NCI-H1105 treated with DMSO at 0.1 percent for 48 hours (cell line): ENCODE results near the gene ID3.

Source experiments
- DNase-seq: peaks from one replicate; lab custom pipeline; 2025; lab: John Stamatoyannopoulos, UW

The ID3 gene

DNA sequence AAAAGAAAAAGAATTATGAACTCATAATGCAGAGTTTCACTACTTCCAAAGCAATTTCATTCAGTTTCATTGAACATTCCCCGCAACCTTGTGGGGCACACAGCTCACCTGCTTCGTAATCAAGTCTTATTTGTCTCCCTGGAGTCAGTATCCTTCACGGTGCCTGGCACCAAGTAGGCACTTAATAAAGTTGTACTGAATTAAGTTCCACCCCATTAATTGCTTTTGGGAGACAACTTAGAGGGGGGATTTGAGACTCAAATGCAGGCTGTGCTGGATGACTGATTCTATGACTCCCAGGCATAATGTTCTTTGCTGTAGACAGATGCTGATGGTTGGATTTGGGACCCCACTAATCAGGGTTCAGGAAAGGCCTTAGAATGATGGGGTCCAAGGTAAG, 6.5 kb upstream of the ID3 start:
- no peak for DNase-seq

DNA sequence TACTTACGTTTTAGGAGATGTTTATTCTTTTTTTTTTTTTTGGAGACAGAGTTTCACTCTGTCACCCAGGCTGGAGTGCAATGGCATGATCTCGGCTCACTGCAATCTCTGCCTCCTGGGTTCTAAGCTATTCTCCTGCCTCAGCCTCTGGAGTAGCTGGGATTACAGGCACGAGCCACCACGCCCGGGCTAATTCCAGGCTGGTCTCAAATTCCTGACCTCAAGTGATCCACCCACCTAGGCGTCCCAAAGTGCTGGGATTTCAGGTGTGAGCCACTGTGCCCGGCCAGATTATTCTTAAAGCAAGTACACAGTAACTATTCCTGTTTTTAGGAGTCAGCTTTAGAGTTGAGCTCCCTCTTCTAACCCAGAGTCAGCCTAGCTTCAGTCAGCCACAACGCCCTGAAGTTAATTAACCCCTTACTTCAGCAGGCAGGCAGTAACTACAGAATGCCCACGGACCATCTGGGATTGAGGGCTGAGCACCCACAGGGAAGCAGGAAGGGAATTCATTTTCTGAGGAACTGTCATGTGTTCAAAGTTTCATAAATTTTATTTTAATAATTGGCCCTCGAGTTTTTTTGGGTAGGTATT, 5.3 kb upstream of the ID3 start:
- DNase-seq, result no peak

DNA sequence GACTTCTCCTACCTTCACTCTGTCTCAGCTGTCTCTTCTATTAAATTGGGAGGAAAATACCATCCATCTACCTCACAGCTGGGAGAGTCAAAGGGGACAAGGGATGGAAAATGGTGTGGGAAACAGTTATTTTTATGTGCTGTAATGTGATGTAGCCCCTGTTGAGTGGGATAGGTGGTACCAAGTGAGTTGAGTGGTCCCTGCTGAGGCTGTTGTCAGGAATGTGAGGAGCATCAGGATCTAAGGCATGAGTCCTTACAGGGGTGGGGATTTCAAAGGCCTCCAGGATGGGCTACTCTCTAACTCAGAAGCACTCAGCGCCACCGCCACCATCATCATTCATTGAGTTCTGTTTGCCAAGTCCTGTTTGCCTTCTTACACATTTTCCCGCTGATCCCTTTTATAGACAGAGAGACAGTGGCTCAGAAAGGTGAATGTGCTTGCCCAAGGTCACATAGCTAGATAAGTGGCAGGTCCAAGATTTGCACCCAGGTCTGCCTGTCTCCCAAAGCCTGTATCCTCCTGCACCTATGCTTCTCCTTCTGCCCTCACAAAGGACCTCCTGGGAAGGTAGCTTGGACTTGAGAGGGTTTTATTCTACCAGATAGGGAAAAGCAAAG, 4.6 kb upstream of the ID3 start:
- no peak for DNase-seq

DNA sequence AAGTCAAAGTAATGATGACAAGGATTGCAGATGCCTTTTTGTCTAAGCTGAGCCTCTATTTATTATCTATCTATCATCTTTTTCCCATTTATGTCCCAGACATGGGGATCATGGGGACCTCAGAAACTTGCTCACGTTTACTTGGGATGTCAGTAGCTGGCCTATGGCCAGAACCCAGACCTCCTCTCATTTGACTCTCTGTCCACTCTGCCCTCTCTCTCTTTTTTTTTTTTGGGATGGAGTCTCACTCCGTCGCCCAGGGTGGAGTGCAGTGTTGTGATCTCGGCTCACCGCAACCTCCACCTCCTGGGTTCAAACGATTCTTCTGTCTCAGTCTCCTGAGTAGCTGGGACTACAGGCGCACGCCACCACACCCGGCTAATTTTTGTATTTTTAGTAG, 3.7 kb upstream of the ID3 start:
- no peak for DNase-seq

DNA sequence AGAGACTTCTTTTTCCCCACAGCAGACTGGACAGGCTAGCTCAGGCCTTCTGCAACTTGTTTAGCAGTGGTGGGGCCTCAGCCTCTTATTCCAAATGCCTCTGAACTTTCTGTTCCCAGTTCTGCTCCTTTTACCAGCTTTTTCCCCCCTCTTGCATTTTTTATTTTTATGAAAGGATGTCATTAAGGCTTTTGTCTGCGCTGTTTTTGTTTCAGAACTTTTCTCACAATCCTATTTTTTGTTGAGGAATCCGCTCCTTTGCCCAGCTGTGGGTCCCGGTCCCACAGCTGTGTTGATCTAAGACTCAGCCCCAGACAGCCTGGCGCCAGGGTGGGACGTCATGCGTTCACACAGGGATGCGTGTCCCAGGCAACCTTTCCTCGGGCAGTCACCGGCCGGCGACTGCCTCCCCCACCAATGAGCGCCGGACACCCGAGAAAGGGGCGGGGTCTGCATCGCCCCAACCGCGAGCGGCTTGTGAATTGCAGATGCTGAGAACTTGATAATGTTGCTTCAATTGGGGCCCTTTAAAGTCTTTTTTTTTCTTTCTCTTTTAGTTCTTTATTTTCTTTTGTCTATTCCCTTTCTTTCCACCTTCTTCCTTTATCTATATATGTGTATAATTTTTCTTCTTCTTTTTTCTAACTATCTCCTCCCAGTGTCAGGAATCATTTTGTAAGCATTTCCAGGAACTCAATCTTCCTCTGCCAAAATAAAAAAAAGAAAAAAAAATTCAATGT, 3.0 kb upstream of the ID3 start:
- DNase-seq, result peak; percentile 98

DNA sequence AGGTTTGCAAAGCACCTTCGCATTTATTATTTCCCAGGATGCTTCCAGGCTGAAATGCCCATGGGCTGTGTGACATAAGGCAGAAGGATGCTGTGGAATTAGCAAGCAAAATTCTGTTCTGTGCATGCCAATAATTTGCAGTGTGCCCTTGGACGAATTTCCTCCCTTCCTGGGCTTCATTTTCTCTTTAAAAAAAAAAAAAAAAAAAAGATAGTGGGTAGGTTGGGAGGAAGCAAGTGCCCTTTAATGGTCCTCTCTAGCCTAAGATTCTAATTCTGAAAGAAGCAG, 2.5 kb upstream of the ID3 start:
- no peak for DNase-seq

DNA sequence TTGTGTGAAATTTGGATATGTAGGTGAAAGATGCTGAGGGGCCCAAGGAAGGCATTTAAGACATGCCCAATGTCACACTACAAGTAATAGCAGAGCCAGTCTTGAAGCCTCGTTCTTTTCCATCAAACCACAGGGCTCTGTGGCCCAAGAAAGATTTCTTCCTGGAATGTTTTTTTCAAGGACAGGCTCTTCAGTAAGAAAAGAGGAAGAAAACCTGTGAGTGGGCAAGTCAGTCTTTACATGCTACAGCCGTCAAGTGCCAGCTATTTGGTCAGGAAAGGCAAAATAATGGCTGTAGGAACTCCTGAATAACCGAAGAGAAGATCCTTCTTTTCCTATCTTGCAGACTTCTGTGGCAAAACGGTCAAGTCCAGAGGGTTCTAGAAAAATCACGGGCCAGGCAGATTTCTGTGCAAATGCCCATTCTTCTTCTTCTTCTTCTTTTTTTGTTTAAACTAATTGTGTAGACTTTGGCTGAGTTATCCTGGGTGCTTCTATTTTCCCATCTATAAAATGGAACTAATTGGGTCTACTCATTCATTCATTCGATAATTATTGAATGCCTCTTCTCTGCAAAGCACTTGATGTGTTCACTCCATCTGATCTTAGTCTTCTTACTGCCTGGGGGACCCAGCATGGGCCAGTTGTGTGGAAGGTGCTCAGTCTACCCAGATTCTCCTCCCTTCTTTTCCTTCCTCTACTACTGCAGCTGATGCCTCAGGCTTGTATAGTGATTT, 1.9 kb upstream of the ID3 start:
- DNase-seq, result no peak

DNA sequence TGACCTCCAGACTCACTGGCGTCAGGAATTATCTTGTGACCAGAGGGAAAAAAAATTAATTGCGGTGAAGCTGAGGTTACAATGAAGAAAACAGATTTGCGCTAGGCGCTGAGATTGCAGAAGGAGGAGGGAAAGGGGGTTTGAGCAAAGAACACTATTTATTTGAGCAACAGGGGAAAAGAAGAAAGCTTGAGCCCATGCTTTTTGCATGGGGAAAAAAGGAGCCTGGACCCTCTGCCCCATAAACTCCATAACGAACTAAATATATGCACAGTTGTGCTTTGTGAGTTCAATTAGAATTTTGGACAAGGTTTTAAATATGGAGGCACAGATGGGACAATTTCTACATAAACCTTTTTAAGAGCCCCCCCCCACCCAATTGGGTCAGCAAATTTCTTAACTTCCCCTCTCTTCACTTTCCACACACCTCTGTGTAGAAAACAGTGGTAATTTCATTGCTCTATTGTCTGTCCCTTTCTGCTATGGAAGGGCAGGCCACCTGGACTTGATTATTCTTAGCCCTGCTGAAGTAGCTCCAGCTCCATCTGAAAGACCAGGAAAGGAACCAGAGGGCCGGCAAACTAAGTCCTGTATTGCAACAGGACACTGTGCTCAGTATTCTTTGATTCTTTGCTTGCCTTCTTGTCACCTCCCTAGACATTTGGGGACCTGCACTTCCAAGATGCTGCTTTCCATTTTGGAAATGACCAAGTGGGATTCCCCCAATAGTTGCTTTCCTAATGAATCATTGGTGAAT, 862 bp upstream of the ID3 start:
- peak; percentile 50 for DNase-seq

DNA sequence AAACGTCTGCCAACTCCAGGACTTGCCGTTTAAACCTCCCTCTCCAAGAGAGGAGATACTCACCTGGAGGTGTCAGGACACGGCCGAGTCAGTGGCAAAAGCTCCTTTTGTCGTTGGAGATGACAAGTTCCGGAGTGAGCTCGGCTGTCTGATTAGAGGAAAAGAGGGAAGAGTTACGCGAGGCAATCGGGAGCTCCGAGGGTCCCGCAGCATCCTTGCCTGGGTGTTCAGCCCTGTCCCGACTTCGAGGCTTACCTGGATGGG, 497 bp downstream of the ID3 start:
- DNase-seq, result no peak

DNA sequence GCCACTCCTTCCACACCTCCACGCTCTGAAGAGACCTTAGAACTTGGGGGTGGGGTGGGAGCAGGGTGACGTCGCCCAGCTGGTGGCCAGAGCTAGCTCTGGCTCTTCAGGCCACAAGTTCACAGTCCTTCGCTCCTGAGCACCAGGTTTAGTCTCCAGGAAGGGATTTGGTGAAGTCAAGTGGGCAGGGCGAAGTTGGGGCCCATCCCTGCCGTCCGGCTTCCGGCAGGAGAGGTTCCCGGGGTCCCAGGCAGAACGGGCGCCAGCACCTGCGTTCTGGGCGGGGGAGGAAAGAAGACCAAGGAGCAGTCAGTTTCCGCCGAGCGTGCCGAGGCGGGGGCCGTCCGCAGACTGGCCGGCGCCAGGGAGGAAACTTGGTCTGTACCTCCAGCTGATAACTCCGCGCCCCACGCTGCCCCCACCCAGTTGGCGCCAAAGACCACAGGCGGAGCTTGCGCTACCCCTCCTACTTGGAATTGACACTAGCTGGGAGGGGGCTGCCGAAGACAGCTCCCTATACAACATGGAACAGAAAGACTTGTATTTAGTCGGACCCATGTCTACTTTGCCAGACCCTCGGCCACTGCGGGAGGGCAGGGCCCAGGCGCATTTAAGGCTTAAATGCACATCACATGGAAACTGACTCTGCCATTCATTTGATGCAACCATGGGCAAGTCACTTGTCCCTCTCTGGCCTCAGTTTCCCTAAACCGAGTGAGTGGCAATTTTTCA, 995 bp downstream of the ID3 start:
- DNase-seq, result peak; percentile 76

DNA sequence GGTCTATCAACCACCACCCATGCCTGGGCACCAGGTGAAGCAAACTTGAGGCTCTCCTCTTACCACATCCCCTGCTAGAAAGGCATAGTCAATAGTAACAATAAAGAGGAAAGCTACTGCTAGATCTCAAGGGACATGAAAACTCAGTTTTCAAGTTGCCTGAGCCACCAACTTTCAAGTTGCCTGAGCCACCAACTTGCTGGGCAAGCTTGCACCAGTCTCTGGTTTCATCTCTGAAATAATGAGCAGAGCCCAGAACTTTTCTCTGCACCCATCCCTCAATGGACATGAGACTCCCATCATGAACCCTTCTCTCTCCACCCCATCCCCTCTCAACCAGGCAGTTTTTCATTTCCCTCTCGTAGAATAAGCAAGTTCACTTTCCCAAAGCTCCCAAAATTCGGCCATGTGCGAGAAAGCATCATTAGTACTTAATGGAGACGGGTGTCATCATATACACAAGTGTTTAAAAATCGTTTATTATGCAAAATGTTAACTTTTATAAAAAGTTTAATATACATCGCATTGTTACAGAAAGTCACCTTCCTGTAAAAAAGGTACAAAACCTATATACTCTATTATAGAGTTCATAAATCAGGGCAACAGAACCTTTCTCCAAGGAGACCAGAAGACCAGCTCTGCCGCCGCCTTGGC, 1.7 kb downstream of the ID3 start:
- no peak for DNase-seq

DNA sequence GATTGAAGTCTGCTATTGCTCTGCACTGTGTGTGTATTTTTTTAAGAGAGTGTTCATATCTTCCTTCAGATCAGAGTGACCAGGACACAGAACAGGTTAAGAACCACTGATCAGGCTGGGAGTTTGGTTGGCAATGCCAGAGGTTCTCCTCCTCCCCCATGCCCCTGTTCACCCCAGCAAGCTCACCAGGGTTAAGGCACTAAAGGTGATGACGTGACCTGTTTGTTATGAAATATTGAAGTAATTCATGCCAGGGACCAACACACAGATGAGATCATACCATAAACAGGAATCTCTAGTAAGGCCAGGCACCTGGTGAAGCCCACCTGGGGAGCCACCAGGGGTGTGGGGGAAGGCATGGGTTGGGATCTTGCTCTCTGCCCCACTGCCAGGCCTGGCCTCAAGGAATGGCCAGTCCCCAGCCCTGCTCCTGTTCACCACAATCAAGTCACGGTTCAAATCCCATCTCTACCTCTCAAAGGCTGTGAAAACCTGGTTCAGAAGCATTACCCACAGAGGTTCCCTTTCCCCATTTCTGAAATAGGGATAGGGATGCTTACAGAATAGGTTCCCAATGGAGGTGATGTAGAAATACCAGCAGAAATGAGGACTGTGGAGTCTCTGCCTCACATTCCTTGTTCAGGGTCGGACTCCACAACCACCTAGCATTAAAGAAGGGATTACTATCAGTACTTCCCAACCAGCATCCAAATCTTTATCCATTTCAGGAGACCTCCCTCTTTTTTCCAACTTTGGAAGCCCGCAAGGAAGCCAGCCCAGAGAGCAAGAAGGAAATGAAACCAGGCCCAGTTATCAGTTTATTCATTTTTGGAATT, 2.4 kb downstream of the ID3 start:
- DNase-seq, result peak; percentile 55

DNA sequence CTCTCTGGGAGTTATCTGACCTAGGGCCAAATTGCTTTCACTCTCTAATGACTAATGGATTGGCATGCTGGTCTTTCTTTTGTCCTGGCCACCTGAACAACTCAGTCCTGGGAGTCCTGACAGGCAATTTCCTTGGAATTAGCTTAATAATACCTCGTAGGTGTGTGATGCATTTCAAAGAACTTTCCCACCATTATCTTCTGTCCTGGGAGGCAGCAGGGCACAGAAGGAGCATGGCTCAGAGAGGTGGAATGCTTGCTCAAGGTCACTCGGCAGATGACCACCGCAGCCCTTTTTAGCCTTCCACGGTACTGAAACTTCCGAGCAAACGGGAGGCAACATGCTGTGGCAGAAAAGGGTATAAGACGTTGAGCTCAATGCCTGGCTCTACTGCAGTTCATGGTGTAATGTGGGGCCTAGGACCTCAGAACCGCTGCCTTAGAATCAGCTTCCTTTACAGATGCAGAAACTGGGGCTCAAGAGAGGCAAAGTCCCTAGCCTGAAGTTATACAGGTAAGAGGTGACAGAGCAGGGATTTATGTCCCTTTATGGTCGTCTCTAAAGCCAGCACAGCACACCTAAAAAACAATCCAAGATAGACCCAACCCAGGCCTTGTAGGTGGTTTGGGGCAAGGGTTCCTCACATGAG, 3.2 kb downstream of the ID3 start:
- peak; percentile 83 for DNase-seq

DNA sequence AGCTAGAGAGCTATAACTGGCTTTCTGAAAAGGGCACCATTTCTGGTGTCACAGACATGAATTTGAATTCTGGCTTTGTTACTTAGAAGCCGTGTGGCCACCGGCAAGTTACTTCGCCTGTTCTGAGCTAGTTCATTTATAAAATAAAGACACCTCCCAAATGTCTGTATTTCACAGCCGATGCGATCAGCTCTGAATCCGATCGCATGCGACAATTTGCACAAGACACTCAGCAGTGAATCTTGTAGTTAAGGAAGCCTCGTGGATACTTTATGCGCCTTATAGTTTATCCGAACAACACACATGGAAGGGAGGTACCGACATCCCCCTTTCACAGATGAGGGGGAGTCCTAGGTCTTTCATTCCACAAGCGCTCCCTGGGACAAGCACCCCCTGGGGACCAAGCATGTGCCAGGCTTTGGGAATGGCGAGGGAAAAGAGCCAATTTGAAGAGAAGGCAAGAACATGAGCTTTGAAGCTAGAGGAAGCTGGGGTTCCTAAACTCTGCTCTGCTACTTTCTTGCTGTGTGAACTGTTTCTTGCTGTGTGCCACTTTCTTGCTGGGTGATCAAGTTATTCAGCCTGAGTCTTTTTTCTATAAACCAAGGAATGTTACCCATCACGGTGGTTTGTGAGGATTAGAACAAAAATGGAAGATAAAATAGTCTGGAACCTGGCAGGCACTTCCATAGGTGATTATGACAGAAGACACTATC, 3.9 kb downstream of the ID3 start:
- DNase-seq, result peak; percentile 88

DNA sequence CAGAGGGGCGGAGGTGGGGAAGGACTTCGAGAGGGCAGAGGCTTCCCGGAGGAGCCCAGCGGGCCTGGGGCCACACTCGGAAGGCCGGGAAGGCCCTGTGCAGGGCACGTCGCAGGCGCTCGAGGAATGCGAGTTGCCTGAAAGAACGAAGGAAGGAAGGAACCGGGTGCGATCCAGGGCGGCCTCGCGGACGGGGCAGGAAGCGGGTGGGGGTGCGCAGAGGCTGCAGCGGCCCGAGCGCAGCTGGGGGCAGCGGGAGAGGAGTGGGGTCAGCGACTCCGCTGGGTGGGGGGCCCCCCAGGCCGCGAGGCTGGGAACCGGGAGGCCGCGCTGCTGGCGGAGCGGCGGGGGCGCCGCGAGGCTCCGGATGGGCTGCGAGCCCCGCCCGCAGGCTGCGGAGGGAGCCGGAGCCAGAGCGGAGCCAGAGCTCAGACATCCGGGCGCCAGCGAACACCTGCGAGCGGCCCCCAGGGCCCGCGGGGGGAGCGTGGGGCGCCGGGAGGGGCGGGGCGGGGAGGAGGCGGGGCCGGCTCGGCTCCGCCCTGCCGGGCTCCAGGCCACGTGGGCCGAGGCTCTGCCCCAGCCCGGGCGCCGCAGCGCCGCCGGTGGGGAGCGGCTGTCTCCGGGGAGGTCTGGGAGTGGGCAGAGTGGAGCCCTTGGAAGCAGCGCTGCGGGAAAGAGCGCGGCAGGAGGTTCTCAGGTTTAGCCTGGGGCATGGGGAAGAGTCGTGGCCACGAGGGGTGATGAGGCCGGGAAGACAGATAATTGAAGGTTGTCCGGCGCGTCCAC, 4.6 kb downstream of the ID3 start:
- peak; percentile 99 for DNase-seq

DNA sequence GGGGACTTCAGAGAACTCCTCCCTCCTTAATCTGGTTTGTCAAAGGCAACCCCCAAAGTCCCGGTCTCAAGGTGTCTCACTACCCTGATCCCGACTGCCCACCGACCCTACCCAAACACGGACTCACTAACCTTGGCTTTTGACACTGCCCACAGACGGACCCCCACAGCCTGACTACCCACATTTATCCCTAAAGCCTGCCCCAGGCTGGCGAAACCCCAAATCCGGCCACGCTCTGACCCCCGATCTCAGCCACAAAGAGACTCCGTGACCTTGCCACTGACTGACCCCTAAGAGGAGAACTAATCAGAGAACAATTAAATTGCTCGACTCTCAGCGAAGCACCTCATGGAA, 5.2 kb downstream of the ID3 start:
- DNase-seq, result no peak

DNA sequence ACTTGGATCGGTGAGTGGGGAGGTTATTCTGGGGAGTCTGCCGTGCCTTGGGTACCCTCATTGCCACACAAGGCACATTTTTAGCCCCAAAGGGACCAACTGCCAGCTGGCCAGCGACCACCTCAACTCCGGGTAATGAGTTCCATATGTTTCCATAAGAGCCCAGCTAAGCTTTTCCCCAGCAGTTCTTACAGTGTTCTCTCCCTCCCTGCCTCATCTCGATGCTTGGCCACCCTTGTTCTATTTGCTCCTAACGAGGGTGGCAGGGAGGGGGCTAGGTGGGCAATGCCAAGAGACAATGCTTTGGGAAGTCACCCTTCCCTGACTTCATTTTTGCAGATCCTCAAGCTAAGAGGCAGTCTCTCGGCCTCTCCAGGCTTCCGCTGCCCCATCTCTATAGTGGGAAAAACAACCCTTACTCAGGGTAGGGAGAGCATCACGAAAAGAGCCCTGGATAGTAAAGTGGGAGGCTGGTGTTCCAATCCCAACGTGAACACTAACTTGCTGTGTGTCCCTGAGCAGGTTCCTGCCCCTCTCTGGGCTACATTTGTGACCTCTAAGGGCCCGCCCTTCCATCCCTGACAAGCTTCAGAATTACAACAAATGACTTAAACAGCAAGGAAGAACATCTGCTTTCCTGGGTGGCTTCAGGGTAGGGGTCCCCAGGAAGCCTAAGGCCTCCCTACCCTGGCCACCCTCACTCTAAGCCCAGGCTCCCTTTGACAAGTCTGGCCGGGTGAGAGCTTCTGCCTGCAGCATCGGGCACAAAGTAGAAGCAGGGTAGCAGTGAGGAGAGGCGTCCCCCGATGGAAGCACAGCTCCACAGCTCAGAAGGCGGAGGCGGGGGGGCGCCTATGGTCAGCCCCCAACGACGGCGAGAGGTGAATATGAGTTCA, 5.8 kb downstream of the ID3 start:
- DNase-seq, result no peak

DNA sequence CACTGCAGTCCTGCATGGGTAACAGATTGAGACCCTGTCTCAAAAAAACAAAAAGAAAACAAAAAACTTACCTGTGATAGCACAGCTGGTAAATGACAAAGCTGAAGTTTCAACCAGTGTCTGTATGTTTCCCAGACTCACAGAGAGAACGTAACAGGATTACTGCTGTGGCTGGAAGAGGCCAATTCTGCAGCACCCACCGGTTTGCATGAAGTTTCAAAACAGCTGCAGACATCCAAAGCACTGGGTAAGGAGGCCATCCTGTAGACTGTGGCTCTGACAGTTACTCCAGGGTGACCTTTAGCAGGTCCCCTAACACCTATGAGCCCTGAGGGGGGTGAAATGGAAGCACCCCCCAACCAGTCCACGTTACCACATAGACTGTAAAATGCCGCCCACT, 7.5 kb downstream of the ID3 start:
- no peak for DNase-seq
